Common myeloid progenitor, CD34-positive (primary cell): Measurements from ENCODE around the gene PALD1. TPM values are rescaled to one million over a fixed set of nuclear protein-coding genes. Genes with fewer than 3 reads are reported as not detected.

Experiments used
- CTCF ChIA-PET: fragments of 350-600 bp; sonication (Branson Sonifier 250); formaldehyde crosslinking; loops from one replicate; lab custom pipeline; 2021; ENCODE audit warnings: antibody characterized with exemption; lab: Charles Lee
- POLR2A ChIA-PET: fragments of 350-600 bp; sonication (Branson Sonifier 250); formaldehyde crosslinking; loops from one replicate; lab custom pipeline; 2021; ENCODE audit warnings: antibody characterized with exemption; lab: Charles Lee
- DNase-seq, 3 donors: peaks; one replicate each; pipeline versions ENCODE4 v3.0.0 to v3.0.0-alpha.2; 2013
- H3K27ac ChIP-seq, 2 experiments: 1 replicate in 1 of 2; 2 replicates in 1 of 2; pipeline ENCODE4 v1.7.0; 2013; ENCODE audit warnings: inconsistent platforms in 2 of 2, low read length in 2 of 2, mild to moderate bottlenecking in 2 of 2, low read depth in 1 of 2, moderate library complexity in 1 of 2; ENCODE audit not compliant: severe bottlenecking in 2 of 2, insufficient read depth in 1 of 2, poor library complexity in 1 of 2
- H3K27me3 ChIP-seq, 5 experiments: replicated peaks in 2 of 5; 1 replicate in 3 of 5; 2 replicates in 2 of 5; pipeline versions ENCODE4 v1.6.1 to v1.7.0; 2013; ENCODE audit warnings: low read length in 4 of 5, mild to moderate bottlenecking in 2 of 5, moderate library complexity in 2 of 5, inconsistent platforms in 1 of 5; ENCODE audit not compliant: insufficient read depth in 5 of 5, control insufficient read depth in 4 of 5
- H3K36me3 ChIP-seq, 4 experiments: 1 replicate in 2 of 4; 2 replicates in 2 of 4; pipeline versions ENCODE4 v1.6.1 to v1.7.0; 2013; ENCODE audit warnings: low read length in 3 of 4, control low read depth in 1 of 4, mild to moderate bottlenecking in 1 of 4; ENCODE audit not compliant: control insufficient read depth in 4 of 4, insufficient read depth in 4 of 4
- H3K4me1 ChIP-seq, 4 experiments: 1 replicate in 3 of 4; 2 replicates in 1 of 4; pipeline versions ENCODE4 v1.6.1 to v1.7.1; 2013; ENCODE audit warnings: low read length in 3 of 4, mild to moderate bottlenecking in 3 of 4, control low read depth in 1 of 4, inconsistent platforms in 1 of 4, moderate library complexity in 1 of 4; ENCODE audit not compliant: control insufficient read depth in 4 of 4, insufficient read depth in 4 of 4; ENCODE audit errors: control extremely low read depth in 1 of 4
- H3K4me3 ChIP-seq, 7 experiments: 1 replicate in 4 of 7; 2 replicates in 3 of 7; pipeline versions ENCODE4 v1.5.1 to v1.7.0; 2013; ENCODE audit warnings: mild to moderate bottlenecking in 7 of 7, low read length in 6 of 7, moderate library complexity in 6 of 7, inconsistent platforms in 2 of 7, low read depth in 2 of 7, control low read depth in 1 of 7; ENCODE audit not compliant: insufficient read depth in 4 of 7, control insufficient read depth in 1 of 7; ENCODE audit errors: extremely low read depth in 1 of 7
- H3K9me3 ChIP-seq, 5 experiments: 1 replicate in 4 of 5; 2 replicates in 1 of 5; pipeline versions ENCODE4 v1.6.1 to v1.7.1; 2013; ENCODE audit warnings: low read length in 4 of 5, mild to moderate bottlenecking in 2 of 5, inconsistent platforms in 1 of 5, low read depth in 1 of 5, moderate library complexity in 1 of 5; ENCODE audit not compliant: control insufficient read depth in 4 of 5, insufficient read depth in 2 of 5; ENCODE audit errors: control extremely low read depth in 1 of 5
- WGBS: methylation state at CpG from one replicate; pipeline ENCODE4 v1.1.5; 2013; ENCODE audit not compliant: insufficient coverage; 5-methylcytosine and 5-hydroxymethylcytosine counted together
- polyA plus RNA-seq: library from polyadenylated mRNA; unstranded; fragments of 120-200 nt; gene quantifications from one replicate; pipeline ENCODE4 v1.2.1, GENCODE V29; 2013

Gene PALD1
- 2.0 TPM for polyA plus RNA-seq

- no peaks in the 10 kb centered on the region for H3K27me3 ChIP-seq
- POLR2A ChIA-PET, result interaction anchor here (0.6 to 3.6 kb wide), 4 partner anchors 15 to 34 kb away, joined by 3 to 14 read pairs (median 6); no protein-coding TSS in a partner anchor
Measured at GRCh38 chr10:70478191-70479164, at the start of gene PALD1. Gene PALD1, plus strand, starts transcription at chr10:70478767. Its CDS starts 47,185 bp downstream, at chr10:70525952.

GRCh38 chr10:70430493-70431445, 47.8 kb upstream of the PALD1 start:
- Histone ChIP-seq H3K27me3 (no peaks in the 10 kb centered on the region), H3K9me3 (no peaks in the 10 kb centered on the region), H3K27ac (no peak overlapping the region), H3K4me3 (no peak overlapping the region), H3K4me1 (peaks cover 0 to 15% (median 6%) of the 10 kb centered on the region in 4 experiments), H3K36me3 (peaks cover 0 to 42% (median 19%) of the 10 kb centered on the region in 4 experiments)
- 81% methylated on average over 6 of the region's 6 CpGs for WGBS
- DNase-seq, result no peak
- CTCF ChIA-PET, result interaction anchor here (0.7 to 1.7 kb wide), 11 partner anchors 7 to 92 kb away, joined by 3 to 5 read pairs (median 4); no protein-coding TSS in a partner anchor
- POLR2A ChIA-PET, result no interaction called here

More at GRCh38 chr10:70478191-70479164, at the start of gene PALD1:
- Histone ChIP-seq H3K4me1 (peaks cover 2 to 68% (median 58%) of the 10 kb centered on the region in 4 experiments), H3K36me3 (no peaks in the 10 kb centered on the region), H3K9me3 (no peaks in the 10 kb centered on the region), H3K4me3 (peak within 1 kb of the TSS; percentile 32 to 77 (median 69)), H3K27ac (no peak within 1 kb of the TSS)
- WGBS, result 0% methylated on average over 77 of the region's 110 CpGs
- peak; percentile 49 to 70 (median 59) for DNase-seq
- CTCF ChIA-PET, result interaction anchor here (0.8 to 7.8 kb wide), 12 partner anchors 7 to 60 kb away, joined by 3 to 46 read pairs (median 5); no protein-coding TSS in a partner anchor

GRCh38 chr10:70432101-70432500, 46.5 kb upstream of the PALD1 start:
- Histone ChIP-seq H3K36me3 (peaks cover 0 to 29% (median 11%) of the 10 kb centered on the region in 4 experiments), H3K4me1 (peaks cover 0 to 15% (median 6%) of the 10 kb centered on the region in 4 experiments), H3K4me3 (no peak overlapping the region), H3K27me3 (peaks cover 0 to 5% (median 0%) of the 10 kb centered on the region in 5 experiments), H3K27ac (no peak overlapping the region), H3K9me3 (no peaks in the 10 kb centered on the region)
- POLR2A ChIA-PET, result interaction anchor here (1.0 kb wide), 1 partner anchor 21 kb away, joined by 3 read pairs; no protein-coding TSS in a partner anchor
- CTCF ChIA-PET, result interaction anchor here (0.8 to 1.7 kb wide), 8 partner anchors 8 to 68 kb away, joined by 3 to 5 read pairs (median 4); no protein-coding TSS in a partner anchor
- WGBS, result 100% methylated on average over 3 of the region's 4 CpGs
- DNase-seq, result no peak

GRCh38 chr10:70432561-70433263, 45.9 kb upstream of the PALD1 start:
- peaks cover 0 to 15% (median 6%) of the 10 kb centered on the region in 4 experiments for H3K4me1 ChIP-seq
- peak in 2 of 3 donors; percentile 8 to 10 for DNase-seq
- ChIA-PET POLR2A (interaction anchor here (1.0 kb wide), 1 partner anchor 21 kb away, joined by 3 read pairs; no protein-coding TSS in a partner anchor), CTCF (interaction anchor here (0.8 to 1.6 kb wide), 4 partner anchors 18 to 69 kb away, joined by 3 to 4 read pairs (median 4); no protein-coding TSS in a partner anchor)
- WGBS, result 22% methylated on average over 4 of the region's 6 CpGs
- H3K27me3 ChIP-seq, result peaks cover 0 to 8% (median 3%) of the 10 kb centered on the region in 5 experiments
- no peaks in the 10 kb centered on the region for H3K9me3 ChIP-seq
- peaks cover 0 to 23% (median 8%) of the 10 kb centered on the region in 4 experiments for H3K36me3 ChIP-seq
- H3K27ac ChIP-seq, result no peak overlapping the region
- peak overlapping the region in 2 of 7 experiments; percentile 4 to 45 for H3K4me3 ChIP-seq

- 98% methylated on average over 7 of the region's 9 CpGs for WGBS
- DNase-seq, result no peak
- no peak overlapping the region for H3K4me3 ChIP-seq
- H3K9me3 ChIP-seq, result no peaks in the 10 kb centered on the region
- ChIA-PET POLR2A (no interaction called here), CTCF (interaction anchor here (1.6 kb wide), 2 partner anchors 27 to 29 kb away, joined by 4 read pairs; partner anchors contain the start of gene EIF4EBP2)
- peaks cover 0 to 14% (median 5%) of the 10 kb centered on the region in 4 experiments for H3K36me3 ChIP-seq
- peaks cover 0 to 15% (median 6%) of the 10 kb centered on the region in 4 experiments for H3K4me1 ChIP-seq
- H3K27me3 ChIP-seq, result peaks cover 0 to 13% (median 10%) of the 10 kb centered on the region in 5 experiments
- no peak overlapping the region for H3K27ac ChIP-seq
Measured at GRCh38 chr10:70433581-70434280, 44.8 kb upstream of the PALD1 start.
